Measurements from ENCODE around the gene POLL.

Gene POLL

DNA sequence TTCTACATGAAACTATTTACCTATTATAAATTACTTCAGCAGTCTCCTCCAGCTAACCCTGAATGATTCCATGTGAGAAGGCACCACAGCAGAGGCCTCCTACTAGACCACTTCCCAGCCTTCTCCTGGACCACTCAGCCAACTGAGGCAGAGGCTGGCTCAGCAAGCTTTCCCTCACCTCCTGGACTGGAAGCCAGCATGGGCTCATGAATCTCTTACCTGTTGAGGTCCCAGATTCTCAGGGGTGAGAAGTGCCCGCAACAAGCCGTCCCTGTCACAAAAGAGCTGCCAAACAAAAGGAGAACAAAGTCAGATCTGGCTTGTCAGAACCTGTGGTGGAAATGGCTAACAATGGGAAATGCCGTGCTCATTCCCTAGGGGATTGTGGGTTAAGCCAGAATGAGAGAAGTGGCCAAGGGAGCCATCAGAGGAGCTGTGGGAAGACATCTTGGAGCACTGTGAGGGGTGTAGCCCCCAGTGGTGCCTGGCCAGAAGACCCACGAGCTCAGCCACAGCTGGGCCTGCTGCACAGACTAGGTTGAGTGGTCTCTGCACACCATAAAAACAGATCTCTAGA is 36.6 kb upstream of the POLL start:
- TF ChIP-seq, protein P1, sequence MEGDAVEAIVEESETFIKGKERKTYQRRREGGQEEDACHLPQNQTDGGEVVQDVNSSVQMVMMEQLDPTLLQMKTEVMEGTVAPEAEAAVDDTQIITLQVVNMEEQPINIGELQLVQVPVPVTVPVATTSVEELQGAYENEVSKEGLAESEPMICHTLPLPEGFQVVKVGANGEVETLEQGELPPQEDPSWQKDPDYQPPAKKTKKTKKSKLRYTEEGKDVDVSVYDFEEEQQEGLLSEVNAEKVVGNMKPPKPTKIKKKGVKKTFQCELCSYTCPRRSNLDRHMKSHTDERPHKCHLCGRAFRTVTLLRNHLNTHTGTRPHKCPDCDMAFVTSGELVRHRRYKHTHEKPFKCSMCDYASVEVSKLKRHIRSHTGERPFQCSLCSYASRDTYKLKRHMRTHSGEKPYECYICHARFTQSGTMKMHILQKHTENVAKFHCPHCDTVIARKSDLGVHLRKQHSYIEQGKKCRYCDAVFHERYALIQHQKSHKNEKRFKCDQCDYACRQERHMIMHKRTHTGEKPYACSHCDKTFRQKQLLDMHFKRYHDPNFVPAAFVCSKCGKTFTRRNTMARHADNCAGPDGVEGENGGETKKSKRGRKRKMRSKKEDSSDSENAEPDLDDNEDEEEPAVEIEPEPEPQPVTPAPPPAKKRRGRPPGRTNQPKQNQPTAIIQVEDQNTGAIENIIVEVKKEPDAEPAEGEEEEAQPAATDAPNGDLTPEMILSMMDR (IDR thresholded peaks at IDR 0.05; ENCODE audit: extremely low read depth, insufficient read depth, missing control alignments): no peak
- DNase-seq (ENCODE audit: low spot score): no peak
- in situ Hi-C loops (cut with MboI; ENCODE audit: low pct_unique_long_range_greater_than_20kb, low sequenced_read_pairs, unreplicated experiment): no loop called here

DNA sequence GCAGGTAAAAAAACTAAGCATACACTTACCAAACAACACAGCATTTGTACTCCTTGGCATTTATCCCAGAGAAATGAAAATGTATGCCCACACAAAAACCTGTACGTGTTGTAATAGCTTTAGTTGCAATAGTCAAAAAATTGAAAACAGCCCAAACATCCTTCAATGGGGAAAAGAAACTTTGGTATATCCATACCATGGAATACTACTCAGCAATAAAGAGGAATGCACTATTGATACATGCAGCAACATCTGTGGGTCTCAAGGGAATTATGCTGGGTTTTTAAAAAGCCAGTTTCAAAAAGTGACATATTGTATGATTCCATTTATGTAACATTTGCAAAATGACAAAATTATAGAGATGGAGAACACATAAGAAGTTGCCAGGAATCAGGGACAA is 35.5 kb upstream of the POLL start:
- TF ChIP-seq, protein P1 (IDR thresholded peaks at IDR 0.05; ENCODE audit: extremely low read depth, insufficient read depth, missing control alignments): no peak
- DNase-seq (ENCODE audit: low spot score): no peak
- in situ Hi-C loops (cut with MboI; ENCODE audit: low pct_unique_long_range_greater_than_20kb, low sequenced_read_pairs, unreplicated experiment): no loop called here

DNA sequence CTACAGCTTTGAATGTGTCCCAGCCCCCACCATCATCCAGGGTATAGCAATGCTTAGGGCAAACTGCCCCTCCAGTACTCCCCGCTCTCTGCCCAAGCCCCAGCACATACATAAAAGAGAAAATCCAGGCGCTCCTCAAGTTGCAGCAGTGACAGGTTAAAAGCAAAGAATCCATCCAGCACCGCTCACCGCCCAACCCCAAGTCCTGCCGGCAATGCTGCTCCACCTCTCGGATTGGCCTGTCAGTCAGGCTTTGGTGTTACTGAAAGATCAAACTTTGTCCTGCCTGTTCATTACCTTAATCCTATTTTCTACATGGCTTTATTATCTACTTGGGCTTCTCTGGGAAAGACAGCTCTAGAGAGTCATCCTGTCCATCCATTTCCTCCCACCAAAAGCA is 31.9 kb upstream of the POLL start:
- TF ChIP-seq, protein P1 (IDR thresholded peaks at IDR 0.05; ENCODE audit: extremely low read depth, insufficient read depth, missing control alignments): no peak
- DNase-seq (ENCODE audit: low spot score): no peak
- in situ Hi-C loops (cut with MboI; ENCODE audit: low pct_unique_long_range_greater_than_20kb, low sequenced_read_pairs, unreplicated experiment): no loop called here

DNA sequence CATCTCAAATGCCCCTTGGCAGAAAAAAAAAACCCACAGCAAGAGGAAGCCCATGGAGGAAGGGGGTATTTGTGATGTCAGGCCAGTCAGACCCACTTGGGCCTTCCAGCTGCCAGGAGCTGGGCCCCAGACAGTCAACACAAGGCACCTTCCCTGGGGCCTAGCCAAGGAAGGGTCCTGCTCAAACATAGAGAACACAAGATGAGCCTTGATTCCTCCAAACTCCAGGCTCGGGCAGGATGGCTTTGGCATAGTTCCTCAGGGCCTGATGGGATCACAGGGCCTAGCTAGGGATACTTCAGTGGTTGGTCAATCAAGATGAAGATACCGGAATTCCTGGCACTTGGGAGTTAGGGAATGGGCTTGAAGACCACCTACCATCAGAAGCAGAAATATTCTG is 30.8 kb upstream of the POLL start:
- DNase-seq (ENCODE audit: low spot score): no peak
- TF ChIP-seq, protein P1 (IDR thresholded peaks at IDR 0.05; ENCODE audit: extremely low read depth, insufficient read depth, missing control alignments): no peak
- in situ Hi-C loops (cut with MboI; ENCODE audit: low pct_unique_long_range_greater_than_20kb, low sequenced_read_pairs, unreplicated experiment): no loop called here

DNA sequence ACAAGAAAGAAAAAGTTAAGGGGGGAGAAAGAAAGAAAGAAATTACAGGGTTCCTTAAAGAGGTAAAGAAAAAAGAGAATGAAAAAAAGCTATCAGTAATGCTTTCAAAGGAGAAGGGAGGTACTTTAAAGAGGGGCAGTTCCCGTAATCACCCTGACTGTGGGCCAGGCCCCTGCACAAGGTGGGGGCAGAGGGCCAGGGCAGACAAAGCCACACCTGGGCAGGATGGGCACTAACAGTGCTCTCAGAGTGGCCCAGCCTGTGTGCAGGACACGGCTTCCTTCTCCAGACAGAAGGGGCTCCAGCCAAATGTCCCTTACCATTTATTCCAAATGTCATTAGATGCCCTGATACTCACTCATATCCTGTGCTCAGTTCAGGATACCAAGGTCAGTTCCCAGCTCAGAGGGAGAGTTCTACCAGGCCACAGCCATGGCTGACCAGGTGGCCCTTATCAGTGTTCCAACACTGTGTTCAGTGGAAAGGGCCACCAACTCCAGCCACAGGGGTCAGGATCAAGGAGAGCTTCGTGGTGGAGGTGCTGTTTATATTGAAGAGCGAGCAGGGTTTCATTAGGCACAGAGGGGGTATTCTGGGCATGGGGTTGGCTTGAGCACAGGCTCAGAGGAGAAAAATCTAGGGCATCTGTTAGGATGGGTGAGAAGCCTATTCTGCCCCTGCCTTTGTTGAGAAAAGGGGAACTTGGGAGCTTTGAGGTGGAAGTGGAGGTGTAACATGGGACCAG is 29.9 kb upstream of the POLL start:
- DNase-seq (ENCODE audit: low spot score): no peak
- TF ChIP-seq, protein P1 (IDR thresholded peaks at IDR 0.05; ENCODE audit: extremely low read depth, insufficient read depth, missing control alignments): no peak
- in situ Hi-C loops (cut with MboI; ENCODE audit: low pct_unique_long_range_greater_than_20kb, low sequenced_read_pairs, unreplicated experiment): no loop called here

DNA sequence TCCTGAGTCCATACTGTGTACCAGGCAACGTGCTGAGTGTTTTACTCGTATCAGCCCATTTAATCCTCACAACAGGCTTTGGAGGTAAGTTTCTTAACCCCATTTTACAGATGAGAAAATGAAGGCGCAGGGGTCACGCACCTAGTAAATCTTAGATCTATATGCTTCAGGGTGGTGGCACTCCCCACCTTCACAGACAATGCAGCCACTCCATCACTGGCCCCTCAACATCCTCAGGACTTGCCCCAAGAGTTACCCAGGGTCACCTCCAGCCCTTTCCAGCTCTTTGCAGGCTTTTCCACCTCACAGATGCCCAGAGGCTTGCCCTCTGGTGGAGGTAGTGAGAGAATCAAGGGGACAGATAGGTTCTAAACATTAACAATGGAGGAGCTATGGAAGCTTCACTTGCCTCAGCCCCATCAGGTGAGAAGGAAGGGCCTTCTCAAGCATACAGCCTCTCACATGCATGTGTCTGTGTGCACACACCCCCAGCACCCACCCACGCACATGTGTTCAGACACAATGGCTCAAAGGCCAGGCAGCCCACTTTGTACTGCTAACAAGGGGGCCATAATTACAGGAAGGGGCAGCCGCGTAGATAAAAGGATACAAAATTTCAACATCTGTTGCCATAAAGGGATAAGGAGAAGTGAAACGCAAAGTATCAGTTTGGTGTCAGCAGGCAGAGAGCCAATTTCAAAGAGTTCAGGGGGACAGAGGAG is 29.2 kb upstream of the POLL start:
- DNase-seq (ENCODE audit: low spot score): peak; percentile 77
- in situ Hi-C loops (cut with MboI; ENCODE audit: low pct_unique_long_range_greater_than_20kb, low sequenced_read_pairs, unreplicated experiment): no loop called here

More for the DNA sequence above, 29.2 kb upstream of the POLL start:
- TF ChIP-seq, protein P1 (IDR thresholded peaks at IDR 0.05; ENCODE audit: extremely low read depth, insufficient read depth, missing control alignments): no peak

Measured in GM13977 (cell line).